Panc1 (cell line): ENCODE data around the gene CREB5.

Experiments
- CTCF ChIP-seq: fragments of 450-650 bp; IDR thresholded peaks from 2 replicates; pipeline ENCODE4 v1.5.1; 2017; ENCODE audit warnings: mild to moderate bottlenecking
- SIN3A ChIP-seq: IDR thresholded peaks from 2 replicates; pipeline ENCODE4 v1.6.1; 2012; ENCODE audit warnings: low read depth, mild to moderate bottlenecking, low read length, moderate library complexity, borderline replicate concordance; ENCODE audit not compliant: insufficient read depth
- TCF7L2 ChIP-seq: IDR thresholded peaks from 2 replicates; pipeline ENCODE4 v1.6.1; 2011; ENCODE audit warnings: mild to moderate bottlenecking, low read depth, low read length, inconsistent platforms

- TF ChIP-seq CTCF (no peak), SIN3A (no peak), TCF7L2 (no peak)
Measured at GRCh38 chr7:28804990-28805389, 392.7 kb downstream of the CREB5 start.
